IMR-90 (cell line): Measurements from ENCODE around the gene ZNF221.

ENCODE experiments used
- BHLHE40 ChIP-seq: fragments of 150-350 bp; IDR thresholded peaks from 2 replicates; pipeline ENCODE4 v1.6.1; 2016; ENCODE audit warnings: mild to moderate bottlenecking, low read depth, low read length
- CEBPB ChIP-seq: IDR thresholded peaks from 2 replicates; pipeline ENCODE4 v1.6.1; 2012; ENCODE audit warnings: low read depth, low read length, improper control_type of control experiment
- CTCF ChIP-seq: conservative IDR thresholded peaks from 2 replicates; pipeline ENCODE4 v1.5.1; 2012; ENCODE audit warnings: mild to moderate bottlenecking, low read depth, low read length, improper control_type of control experiment
- FOS ChIP-seq: fragments of 150-350 bp; IDR thresholded peaks from 2 replicates; pipeline ENCODE4 v1.6.1; 2016; ENCODE audit warnings: low read depth, low read length
- MAFK ChIP-seq: IDR thresholded peaks from 2 replicates; pipeline ENCODE4 v1.6.1; 2012; ENCODE audit warnings: low read depth, low read length, improper control_type of control experiment
- NFE2L2 ChIP-seq: fragments of 150-350 bp; IDR thresholded peaks from 2 replicates; pipeline ENCODE4 v1.6.1; 2016; ENCODE audit warnings: low read depth, mild to moderate bottlenecking, low read length
- POLR2A ChIP-seq: IDR thresholded peaks from 2 replicates; pipeline ENCODE4 v1.6.1; 2012; ENCODE audit warnings: mild to moderate bottlenecking, low read depth, low read length
- SMC3 ChIP-seq: fragments of 150-350 bp; IDR thresholded peaks from 2 replicates; pipeline ENCODE4 v1.6.1; 2016; ENCODE audit warnings: low read depth, mild to moderate bottlenecking, antibody characterized with exemption, low read length, moderate library complexity
- USF2 ChIP-seq: fragments of 150-350 bp; IDR thresholded peaks from 2 replicates; pipeline ENCODE4 v1.6.1; 2017; ENCODE audit warnings: mild to moderate bottlenecking, antibody characterized with exemption, low read length, low read depth

- TF ChIP-seq MAFK, result no peak
- no peak for TF ChIP-seq NFE2L2
- TF ChIP-seq CEBPB, result no peak
- TF ChIP-seq CTCF, result no peak
- no peak for TF ChIP-seq POLR2A
- TF ChIP-seq USF2, result no peak
- TF ChIP-seq SMC3, result no peak
- no peak for TF ChIP-seq BHLHE40
- TF ChIP-seq FOS, result no peak
These were observed 5.8 kb downstream of the ZNF221 start for GRCh38 chr19:43956827-43957226.
